GM18870 (cell line): ENCODE results near the gene KISS1R.
A peak's percentile ranks its signal among the peaks of the same experiment; 100 is the strongest.
"Not testable (repeated sequence)": the region's sequence is repeated elsewhere in the genome, so short reads cannot be mapped to it uniquely, and the experiment has no call there.

ENCODE experiments used
- ATAC-seq: cut with Tn5 transposase; IDR thresholded peaks from one replicate; pipeline ENCODE4 v1.9.1; 2021; ENCODE audit warnings: moderate library complexity; ENCODE audit not compliant: unreplicated experiment

The KISS1R gene

DNA sequence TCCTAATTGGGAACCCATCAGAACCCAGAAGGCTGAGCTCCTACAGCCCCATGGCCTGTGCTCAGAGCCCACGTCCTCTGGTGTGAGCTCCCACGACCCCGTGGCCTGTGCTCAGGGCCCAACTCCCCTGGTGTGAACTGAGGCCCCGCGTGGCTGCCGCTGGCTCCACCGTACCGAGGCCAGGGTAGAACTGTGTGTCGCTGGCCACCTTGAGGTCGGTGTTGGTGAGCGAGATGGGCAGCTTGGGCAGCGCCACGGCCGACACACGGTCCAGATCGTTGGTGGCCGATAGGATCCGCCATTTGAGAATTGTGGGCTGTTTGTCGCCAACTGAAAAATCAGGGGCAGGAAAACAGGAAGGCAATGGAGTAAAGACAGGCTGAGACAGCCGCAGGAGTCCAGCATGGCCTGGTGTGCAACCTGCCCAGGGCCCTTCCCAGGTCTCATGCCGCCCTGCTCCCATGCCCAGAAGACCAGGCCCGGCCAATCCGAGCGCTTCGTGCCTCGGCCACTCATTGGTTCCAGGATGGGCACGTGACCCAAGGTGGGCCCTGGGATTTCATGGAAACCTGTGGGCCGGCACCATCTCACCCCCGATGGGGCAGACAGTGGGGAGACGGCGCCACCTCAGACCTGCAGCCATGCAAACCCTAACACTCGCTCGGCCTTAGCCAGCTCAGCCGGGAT, 35.6 kb upstream of the KISS1R start:
- no peak for ATAC-seq

DNA sequence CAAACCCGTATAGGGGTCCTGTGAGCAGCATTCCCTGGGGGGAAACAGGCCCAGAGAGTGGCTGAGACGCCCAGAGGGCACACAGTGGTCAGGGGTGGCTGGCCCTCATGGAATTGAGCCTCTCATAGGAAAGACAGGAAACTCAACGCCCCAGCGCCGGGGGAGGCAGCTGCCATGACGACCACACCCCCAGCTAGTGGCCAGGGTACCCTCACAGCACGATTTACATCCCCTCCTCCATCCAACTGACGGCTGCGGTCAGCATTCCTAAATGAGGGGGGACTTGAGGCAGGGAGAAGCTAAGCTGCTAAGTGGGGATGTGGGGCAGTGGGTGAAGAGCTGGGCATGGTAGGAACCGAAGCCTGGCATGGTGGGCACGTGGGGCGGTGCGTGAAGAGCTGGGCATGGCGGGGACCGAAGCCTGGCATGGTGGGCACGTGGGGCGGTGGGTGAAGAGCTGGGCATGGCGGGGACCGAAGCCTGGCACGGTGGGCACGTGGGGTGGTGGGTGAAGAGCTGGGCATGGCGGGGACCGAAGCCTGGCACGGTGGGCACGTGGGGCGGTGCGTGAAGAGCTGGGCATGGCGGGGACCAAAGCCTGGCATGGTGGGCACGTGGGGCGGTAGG, 34.1 kb upstream of the KISS1R start:
- no peak for ATAC-seq

DNA sequence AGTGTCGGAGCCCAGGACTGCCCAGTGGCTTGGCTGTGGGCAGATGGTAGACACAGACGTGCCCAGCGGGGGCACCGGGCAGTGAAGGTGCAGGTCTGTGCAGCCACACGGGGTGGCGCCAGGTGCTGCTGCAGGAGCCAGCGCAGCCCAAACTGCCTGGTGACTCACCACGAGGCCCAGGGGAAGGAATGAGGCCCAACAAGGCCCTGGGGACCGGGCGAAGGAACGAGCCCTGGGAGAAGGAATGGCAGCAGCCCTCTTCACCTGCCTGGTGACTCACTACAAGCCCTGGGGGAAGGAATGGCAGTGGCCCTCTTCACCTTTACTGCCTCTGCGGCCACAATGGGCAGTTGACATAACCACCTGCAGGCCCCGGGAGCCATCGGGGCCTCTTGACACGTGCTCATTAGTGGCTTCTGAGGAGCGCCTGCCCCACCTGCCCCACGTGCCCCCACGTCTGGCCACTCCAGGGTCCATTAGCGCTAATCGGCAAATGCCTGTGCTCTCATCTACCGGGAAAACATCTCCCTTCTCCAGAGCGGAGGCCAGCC, 33.4 kb upstream of the KISS1R start:
- no peak for ATAC-seq

DNA sequence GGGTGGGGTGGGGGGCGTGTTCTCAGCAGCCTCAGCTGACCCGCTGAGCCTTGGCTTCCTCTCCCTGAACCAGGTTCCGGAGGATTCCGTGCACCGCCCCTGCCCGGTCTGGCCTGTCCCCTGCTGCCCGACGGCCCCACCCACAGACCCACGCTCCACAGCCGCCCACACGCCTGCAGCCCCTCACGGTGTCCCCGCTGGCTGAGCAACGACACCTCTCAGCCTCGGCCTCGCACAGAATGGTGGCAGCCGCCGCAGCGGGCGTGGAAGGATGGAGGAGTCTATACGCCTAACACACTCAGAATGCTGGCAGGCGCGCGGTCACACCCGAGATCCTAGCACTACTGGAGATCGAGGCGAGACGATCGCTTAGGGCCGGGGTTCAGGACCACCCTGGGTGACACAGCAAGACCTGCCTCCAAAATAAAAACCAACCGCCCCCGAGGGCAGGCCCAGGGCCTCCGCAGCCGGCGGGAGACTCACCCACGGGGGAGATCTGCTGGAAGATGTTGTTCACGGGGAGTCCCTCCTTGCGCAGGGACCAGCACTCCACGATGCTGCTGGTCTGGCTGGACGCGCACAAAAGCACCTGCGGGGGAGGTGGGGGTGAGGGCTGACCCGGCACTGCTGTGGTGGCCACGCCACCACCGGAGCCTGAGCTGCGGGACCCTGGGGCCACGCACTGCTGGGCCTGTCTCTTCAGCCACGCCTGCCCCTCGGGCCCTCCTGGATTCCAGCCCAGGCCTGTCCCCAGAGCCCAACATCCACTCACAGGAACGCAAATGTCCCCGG, 32.5 kb upstream of the KISS1R start:
- no peak for ATAC-seq

DNA sequence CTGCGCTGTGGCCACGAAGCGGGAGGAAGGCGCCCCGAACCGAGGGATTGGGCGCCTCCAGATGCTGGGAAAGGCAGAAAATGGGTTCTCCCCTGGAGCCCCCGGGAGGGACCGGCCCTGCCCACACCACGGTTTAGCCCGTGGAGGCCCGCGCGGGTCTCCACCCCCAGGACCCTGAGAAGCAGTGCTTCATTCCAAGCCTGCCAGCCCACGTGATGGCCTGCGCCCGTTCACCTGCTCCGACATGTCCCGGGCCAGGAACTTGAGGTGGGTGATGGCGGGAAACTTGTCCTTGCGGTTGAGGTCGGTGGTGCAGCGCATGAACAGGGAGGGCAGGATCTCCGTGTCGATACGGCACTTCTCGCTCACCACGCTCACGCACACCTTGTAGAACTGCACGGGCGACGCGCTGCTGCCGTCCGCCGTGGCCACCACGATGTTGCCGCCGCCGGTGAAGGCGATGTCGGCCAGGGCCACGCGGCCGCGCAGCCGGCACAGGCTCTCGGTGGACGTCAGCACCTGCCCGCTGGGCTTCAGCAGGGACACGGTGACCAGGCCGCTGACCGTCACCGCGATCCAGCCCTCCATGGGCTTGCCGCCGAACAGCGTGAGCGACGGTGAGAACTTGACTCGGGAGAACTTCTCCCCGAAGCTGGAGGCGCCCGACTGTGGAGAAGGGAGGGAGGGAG, 31.5 kb upstream of the KISS1R start:
- ATAC-seq: no peak

DNA sequence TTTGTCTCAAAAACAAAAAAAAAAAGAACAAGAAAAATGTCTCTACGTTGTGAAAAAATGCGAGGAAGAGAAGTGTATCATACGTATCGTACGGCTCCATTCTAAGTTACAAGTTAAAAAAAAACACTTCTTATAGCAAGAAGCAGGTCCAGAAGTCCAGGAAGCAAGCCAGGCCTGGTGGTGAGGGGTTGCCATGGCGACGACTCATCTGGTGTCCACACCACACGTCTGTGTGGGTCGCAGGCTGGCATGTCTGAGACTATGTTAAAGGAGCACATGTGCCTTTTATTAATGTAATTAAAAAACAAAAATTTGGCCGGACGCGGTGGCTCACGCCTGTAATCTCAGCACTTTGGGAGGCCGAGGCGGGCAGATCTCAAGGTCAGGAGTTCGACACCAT, 30.1 kb upstream of the KISS1R start:
- ATAC-seq: no peak

DNA sequence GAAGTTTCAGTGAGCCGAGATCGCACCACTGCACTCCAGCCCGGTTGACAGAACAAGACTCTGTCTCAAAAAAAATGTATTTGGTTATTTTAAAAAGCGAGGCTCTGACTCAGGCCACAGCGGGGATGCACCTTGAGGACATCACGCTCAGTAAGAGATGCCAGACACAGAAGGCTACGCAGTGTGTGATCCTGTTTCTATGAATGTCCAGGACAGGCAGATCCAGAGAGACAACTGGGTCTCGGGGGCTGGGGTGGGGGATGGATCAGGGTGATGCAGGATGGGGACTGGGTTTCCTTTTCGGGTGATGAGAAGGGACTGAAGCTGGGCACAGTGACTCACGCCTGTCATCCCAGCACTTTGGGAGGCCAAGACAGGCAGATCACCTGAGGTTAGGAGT, 29.5 kb upstream of the KISS1R start:
- ATAC-seq: no peak

DNA sequence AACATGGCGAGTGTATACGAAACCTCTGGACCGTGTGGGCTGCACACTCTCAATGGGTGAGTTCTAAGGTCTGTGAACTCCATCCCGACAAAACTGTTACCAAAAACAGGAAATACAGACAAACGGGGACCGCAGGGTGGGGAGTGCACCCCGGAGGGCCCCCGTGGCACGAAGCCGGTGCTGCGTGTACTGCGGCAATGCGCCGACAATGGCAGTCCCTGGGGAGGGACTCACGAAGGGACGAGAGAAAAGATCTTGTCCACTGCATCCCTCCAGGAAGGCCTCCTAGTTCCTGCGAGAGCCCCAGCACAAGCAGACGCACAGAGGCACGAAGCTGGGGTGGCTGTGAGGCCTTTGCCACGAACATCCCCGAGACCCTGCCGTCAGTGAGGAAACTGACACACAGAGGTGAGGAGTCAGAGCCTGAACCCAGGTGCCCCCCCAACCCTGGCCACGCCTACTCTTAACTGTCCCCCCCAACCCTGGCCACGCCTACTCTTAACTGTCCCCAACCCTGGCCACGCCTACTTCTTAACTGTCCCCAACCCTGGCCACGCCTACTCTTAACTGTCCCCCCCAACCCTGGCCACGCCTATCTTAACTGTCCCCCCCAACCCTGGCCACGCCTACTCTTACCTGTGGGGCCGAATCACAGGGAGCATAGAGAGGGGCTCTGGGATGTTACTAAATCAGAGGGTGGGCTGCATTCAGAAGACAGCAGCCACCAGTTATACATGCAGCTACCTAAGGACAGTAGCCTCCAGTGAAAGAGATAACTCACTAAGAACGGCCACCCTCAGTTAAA, 28.4 kb upstream of the KISS1R start:
- ATAC-seq: no peak

DNA sequence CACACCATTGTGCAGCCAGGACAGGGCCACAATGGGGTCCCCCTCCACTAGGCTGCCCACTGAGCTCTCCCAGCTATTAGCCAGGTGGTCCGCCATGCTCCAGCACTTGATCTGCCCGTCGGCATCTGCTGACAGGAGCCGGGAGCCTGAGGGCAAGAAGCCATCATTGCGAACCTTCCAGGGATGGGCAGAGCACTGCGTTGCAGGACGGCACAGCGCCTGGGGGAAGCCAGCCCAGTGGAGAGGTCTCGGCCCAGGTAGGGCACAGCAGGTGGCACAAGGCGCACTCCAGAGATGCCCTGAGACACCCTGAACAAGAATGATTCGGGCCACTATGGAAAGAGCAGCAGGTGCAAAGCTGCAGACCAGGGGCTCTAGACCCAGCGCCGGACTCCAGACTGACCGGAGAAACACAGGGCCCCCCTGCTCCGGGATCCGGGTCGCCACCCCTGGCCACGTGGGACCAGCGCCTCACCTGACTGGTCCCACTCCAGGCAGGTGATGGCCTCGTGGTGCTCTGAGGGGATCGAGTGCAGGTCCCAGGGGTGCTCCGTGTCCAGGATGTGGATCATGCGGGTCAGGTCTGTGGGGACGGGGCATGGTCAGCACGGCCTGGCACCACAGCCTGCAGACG, 27.4 kb upstream of the KISS1R start:
- no peak for ATAC-seq

DNA sequence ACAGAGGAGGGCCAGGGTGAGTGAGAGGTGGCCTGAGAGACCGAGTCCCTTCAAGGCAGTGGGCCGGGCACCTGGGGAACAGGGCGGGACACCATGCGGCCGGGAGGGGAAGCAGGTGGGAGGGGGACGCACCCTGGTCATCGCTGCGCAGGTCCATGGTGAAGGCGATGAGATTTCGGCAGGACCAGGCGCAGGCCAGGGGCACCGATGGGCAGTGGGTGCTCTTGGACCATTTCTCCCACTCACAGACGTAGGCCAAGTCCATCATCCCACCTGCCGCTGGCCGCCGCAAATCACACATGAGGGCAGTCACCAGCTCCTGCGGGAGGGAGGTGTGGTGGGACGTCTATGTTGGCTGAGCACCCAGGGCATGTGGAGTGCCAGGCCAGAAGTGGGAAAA, 26.3 kb upstream of the KISS1R start:
- ATAC-seq: no peak

DNA sequence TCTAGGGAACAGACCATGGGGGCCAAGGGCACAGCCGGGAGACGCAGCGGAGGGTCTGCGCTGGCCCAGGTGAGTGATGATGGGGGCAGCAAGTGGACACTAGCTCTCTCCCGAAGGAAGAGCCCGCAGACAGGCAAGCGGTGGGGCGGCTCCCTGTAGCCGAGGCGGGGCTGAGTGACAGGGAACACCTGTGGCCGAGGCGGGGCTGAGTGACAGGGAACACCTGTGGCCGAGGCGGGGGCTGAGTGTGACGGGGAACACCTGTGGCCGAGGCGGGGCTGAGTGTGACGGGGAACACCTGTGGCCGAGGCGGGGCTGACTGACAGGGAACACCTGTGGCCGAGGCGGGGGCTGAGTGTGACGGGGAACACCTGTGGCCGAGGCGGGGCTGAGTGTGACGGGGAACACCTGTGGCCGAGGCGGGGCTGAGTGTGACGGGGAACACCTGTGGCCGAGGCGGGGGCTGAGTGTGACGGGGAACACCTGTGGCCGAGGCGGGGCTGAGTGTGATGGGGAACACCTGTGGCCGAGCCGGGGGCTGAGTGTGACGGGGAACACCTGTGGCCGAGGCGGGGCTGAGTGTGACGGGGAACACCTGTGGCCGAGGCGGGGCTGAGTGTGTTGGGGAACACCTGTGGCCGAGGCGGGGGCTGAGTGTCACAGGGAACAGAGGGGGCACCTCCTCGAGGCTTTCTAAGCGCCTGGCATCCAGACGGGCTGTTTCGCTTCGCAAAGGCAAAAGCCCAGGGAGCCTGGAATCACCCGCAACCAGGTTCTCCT, 25.5 kb upstream of the KISS1R start:
- not testable (repeated sequence) for ATAC-seq

DNA sequence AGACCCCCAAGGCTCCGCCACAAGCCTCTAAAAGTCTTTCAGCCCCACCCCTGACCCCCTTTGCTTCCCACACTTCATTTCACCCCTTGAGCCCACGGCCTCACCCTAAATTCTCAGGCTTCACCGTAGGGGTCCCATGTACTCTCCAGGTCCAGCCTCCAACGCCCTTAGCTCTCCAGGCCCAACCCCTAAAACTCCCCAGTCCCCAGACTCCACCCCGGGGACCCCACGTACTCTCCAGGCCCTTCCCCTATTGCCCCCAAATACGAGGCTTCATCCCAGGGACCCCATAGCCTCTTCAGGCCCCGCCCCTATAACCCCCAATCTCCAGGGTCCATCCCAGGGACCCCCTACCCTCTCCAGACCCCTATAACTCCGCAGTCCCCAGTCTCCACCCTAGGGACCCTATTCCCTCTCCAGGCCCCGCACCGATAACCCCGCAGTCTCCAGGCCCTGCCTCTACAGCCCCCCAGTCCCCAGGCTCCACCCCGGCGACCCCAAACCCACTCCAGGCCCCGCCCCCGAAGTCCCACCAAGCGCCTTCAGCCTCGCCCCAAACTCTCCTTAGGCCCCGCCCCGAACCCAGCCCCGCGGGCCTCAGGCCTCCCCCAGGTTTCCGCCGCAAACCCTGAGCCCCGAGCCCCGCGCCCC, 24.8 kb upstream of the KISS1R start:
- ATAC-seq: no peak

DNA sequence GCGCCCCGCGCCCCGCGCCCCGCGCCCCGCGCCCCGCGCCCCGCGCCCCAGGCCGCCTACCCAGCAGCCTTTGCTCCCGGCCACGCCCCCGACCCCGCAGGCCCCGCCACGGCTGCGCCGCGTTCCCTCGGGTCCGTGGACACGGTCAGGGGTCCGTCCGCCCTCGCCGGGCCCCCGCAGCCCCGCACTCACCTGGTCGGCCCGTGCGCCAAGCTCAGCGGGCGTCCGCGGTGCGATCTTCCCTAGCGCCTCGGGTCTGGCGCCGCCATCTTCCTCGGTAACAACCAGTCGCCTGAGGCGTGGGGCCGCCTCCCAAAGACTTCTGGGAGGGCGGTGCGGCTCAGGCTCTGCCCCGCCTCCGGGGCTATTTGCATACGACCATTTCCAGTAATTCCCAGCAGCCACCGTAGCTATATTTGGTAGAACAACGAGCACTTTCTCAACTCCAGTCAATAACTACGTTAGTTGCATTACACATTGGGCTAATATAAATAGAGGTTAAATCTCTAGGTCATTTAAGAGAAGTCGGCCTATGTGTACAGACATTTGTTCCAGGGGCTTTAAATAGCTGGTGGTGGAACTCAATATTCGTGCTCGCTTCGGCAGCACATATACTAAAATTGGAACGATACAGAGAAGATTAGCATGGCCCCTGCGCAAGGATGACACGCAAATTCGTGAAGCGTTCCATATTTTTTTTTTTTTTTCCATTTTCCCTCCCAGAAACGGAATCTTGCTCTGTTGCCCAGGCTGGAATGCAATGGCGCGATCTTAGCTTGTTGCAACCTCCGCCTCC, 24.0 kb upstream of the KISS1R start, which contains the start of the genes MED16 and RNU6-9:
TSS of gene MED16 (minus strand) at position 294 of the 796 bp plus-strand sequence. CDS start 2,056 bp downstream, outside the sequence.
TSS of gene RNU6-9 (plus strand) at position 591 of the 796 bp plus-strand sequence.
- peak; percentile 80 for ATAC-seq

DNA sequence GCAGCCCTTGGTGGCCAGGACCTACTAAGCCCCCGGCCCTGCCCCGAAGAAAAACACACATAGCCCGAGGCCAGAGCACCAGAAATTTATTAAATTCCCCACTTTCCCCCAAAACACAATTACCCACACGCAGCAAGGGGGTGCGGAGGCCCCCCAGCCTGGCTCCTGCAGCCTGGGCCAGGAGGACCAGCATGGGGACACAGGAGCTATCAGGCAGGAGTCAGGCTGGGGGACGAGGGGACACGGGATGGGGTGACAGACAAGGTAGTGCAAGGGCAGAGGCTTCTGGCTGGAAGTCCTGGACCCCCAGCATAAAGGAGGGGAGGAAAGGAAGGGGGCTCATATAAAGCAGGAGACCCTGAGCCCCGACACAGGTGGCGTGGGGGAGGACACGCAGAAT, 20.7 kb upstream of the KISS1R start:
- no peak for ATAC-seq

DNA sequence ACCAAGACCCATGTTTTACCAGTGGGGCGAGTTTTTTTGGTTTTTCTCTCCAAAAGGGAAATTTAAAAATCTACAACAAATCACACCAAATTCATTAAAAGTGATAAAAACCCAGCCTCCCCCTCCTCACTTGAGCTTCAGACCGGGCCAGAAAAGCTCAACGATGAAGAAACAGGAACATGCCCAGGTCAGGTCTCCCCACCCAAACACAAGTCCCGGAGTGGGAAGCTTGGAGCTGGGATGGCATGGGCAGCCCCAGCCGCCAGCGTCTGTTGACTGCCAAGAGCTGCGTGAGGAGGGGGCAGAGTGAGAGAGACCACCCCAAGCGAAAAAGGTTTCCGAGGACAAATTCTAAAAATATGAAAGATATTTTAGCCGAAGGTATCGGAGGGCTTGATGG, 20.1 kb upstream of the KISS1R start:
- ATAC-seq: no peak

DNA sequence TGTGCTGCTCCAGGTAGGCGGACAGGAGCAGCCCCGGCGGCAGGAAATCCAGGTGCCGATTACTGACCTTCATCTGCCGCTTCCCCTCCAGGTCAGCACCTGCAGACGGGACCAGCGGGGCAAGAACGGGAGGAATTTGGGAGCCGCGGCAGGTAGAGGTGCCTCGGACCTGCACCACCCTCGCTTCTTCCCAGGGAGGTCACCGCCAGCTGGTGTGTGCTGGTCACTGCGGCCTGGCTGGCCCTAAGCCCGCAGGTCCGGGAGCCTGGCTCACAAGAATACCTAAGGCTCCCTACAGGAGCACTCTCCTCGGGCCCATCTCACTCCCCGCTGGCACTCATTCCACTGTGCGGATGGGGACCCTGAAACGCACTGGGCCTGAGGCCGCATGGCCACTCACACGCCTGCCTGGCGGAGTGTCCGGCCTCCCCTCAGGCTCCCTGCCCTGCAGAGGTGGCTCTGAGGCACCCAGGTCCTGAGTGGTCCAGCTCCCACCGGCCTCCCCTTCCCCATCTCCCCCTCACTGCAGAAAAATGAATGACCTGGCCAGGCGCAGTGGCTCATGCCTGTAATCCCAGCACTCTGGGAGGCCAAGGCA, 19.6 kb upstream of the KISS1R start:
- ATAC-seq: no peak

DNA sequence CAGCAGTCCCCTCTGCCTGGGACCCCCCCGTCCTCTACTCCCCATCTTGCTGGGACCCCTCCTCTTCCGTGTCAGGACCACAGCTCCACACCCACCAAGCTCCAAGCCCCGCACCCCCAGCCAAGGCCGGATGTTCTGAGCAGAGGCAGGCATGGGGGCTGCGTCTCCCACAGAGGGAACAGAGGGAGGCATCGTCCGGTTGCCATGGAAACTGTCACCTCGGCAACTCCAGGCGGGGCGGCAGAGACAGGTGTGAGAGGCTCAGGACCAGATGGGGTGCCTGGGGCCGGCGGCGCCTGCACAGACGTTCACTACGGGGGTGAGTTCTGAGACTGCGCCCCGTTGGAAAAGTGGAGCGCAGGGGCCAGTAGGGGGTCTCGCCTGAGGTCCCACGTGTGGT, 18.5 kb upstream of the KISS1R start:
- ATAC-seq: no peak
